ENCODE data around the gene NTHL1. TPM values are rescaled to one million over a fixed set of nuclear protein-coding genes. Genes with fewer than 3 reads are reported as not detected.

Gene NTHL1
- total and polyA plus RNA-seq, 9 of the 15 experiments (the other 6 are each of a cell fraction or from before 2014, with no cell fraction given) = 1.1 to 58.8 (median 17.6) TPM

DNA sequence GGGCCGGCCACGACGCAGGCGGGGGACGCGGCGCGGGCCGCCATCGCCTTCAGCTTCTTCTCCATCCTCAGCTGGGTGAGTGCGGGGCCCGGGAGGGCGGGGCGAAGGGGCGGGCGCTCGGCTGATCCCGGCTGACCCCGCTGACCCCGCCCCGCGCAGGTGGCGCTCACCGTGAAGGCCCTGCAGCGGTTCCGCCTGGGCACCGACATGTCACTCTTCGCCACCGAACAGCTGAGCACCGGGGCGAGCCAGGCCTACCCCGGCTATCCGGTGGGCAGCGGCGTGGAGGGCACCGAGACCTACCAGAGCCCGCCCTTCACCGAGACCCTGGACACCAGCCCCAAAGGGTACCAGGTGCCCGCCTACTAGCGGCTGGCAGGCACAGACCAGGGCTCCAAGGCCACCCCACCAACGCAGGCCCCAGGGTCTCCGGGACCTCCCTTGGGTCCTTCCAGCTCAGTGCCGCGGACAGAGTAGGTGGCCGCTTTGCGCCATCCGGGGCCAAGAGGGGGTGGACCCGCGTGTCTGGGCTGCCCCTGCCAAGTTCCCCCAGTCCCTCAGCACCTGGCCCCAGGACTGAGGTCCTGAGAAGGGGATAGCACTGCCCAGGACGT is 54.8 kb downstream of the NTHL1 start (continued):
- TF ChIP-seq, protein P1, sequence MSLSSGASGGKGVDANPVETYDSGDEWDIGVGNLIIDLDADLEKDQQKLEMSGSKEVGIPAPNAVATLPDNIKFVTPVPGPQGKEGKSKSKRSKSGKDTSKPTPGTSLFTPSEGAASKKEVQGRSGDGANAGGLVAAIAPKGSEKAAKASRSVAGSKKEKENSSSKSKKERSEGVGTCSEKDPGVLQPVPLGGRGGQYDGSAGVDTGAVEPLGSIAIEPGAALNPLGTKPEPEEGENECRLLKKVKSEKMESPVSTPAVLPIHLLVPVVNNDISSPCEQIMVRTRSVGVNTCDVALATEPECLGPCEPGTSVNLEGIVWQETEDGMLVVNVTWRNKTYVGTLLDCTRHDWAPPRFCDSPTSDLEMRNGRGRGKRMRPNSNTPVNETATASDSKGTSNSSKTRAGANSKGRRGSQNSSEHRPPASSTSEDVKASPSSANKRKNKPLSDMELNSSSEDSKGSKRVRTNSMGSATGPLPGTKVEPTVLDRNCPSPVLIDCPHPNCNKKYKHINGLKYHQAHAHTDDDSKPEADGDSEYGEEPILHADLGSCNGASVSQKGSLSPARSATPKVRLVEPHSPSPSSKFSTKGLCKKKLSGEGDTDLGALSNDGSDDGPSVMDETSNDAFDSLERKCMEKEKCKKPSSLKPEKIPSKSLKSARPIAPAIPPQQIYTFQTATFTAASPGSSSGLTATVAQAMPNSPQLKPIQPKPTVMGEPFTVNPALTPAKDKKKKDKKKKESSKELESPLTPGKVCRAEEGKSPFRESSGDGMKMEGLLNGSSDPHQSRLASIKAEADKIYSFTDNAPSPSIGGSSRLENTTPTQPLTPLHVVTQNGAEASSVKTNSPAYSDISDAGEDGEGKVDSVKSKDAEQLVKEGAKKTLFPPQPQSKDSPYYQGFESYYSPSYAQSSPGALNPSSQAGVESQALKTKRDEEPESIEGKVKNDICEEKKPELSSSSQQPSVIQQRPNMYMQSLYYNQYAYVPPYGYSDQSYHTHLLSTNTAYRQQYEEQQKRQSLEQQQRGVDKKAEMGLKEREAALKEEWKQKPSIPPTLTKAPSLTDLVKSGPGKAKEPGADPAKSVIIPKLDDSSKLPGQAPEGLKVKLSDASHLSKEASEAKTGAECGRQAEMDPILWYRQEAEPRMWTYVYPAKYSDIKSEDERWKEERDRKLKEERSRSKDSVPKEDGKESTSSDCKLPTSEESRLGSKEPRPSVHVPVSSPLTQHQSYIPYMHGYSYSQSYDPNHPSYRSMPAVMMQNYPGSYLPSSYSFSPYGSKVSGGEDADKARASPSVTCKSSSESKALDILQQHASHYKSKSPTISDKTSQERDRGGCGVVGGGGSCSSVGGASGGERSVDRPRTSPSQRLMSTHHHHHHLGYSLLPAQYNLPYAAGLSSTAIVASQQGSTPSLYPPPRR (CRISPR knock-in tag; IDR thresholded peaks at IDR 0.05; ENCODE audit: borderline replicate concordance) = no peak
- TF ChIP-seq KDM1A (IDR thresholded peaks at IDR 0.05) = no peak
- TF ChIP-seq, protein P2, sequence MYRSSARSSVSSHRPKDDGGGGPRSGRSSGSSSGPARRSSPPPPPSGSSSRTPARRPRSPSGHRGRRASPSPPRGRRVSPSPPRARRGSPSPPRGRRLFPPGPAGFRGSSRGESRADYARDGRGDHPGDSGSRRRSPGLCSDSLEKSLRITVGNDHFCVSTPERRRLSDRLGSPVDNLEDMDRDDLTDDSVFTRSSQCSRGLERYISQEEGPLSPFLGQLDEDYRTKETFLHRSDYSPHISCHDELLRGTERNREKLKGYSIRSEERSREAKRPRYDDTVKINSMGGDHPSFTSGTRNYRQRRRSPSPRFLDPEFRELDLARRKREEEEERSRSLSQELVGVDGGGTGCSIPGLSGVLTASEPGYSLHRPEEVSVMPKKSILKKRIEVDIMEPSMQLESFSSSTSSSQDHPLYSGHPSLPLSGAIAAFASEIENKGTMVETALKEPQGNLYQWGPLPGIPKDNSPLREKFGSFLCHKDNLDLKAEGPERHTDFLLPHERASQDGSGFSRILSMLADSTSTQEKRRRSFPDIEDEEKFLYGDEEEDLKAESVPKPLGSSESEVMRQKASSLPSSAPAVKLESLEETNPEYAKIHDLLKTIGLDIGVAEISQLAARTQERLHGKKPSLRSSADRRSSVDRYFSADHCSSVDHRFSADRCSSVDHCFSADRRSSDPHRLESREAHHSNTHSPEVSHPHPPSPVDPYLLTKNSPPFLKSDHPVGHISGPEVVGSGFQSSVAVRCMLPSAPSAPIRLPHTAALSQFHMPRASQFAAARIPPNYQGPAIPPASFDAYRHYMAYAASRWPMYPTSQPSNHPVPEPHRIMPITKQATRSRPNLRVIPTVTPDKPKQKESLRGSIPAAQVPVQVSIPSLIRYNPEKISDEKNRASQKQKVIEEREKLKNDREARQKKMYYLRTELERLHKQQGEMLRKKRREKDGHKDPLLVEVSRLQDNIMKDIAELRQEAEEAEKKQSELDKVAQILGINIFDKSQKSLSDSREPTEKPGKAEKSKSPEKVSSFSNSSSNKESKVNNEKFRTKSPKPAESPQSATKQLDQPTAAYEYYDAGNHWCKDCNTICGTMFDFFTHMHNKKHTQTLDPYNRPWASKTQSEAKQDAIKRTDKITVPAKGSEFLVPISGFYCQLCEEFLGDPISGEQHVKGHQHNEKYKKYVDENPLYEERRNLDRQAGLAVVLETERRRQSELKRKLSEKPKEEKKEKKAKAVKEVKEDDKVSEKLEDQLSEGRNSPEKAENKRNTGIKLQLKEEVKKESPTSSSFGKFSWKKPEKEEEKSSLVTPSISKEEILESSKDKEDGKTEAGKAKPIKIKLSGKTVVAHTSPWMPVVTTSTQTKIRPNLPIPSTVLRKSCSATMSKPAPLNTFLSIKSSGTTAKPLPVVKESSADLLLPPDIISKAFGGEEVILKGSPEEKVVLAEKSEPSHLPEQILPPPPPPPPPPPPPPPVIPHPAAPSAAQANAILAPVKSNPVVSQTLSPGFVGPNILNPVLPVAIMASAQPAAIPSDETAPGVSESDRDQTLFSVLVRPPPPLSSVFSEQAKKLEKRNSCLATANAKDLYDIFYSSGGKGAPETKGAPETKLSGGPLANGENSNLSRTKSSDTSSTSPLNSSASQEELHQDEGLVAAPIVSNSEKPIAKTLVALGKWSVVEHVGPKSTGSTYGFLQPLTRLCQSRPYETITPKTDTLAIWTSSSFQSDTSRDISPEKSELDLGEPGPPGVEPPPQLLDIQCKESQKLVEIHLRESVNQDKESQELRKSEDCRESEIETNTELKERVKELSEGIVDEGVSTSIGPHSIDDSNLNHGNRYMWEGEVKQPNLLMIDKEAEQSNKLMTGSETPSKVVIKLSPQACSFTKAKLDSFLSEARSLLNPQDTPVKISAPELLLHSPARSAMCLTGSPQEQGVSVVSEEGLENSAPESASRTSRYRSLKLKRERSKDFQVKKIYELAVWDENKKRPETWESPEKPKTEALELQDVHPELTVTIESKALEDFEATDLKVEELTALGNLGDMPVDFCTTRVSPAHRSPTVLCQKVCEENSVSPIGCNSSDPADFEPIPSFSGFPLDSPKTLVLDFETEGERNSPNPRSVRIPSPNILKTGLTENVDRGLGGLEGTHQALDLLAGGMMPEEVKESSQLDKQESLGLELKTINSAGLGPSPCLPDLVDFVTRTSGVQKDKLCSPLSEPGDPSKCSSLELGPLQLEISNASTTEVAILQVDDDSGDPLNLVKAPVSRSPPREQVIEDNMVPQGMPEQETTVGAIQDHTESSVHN (IDR thresholded peaks at IDR 0.05; ENCODE audit: borderline replicate concordance in 1 of 2, low read depth in 1 of 2) = no peak
- no peak for TF ChIP-seq ZNF77 (CRISPR knock-in tag; IDR thresholded peaks at IDR 0.05)
- TF ChIP-seq ZNF644 (tag; IDR thresholded peaks at IDR 0.05; ENCODE audit: low read depth) = no peak
- TF ChIP-seq KAT8 (IDR thresholded peaks at IDR 0.05; ENCODE audit: low read depth) = no peak
- TF ChIP-seq HSF4 (CRISPR knock-in tag; IDR thresholded peaks at IDR 0.05; ENCODE audit: borderline replicate concordance) = no peak
- 0 out of 2 replicates have a peak, but pooled peaks have one; percentile 8 for TF ChIP-seq ZBTB7A (IDR thresholded peaks at IDR 0.05; ENCODE audit: borderline replicate concordance, control insufficient read depth, low read depth, low read length)
- no peak for TF ChIP-seq CBX3 (IDR thresholded peaks at IDR 0.05; ENCODE audit: borderline replicate concordance in 1 of 2, low read length in 2 of 2)
- no peak for TF ChIP-seq STAG1 (CRISPR knock-in tag; IDR thresholded peaks at IDR 0.05; ENCODE audit: borderline replicate concordance)
- no peak for TF ChIP-seq GABPA (tag; conservative IDR thresholded peaks at IDR 0.05; ENCODE audit: low read depth)
- TF ChIP-seq ZNF583 (CRISPR knock-in tag; IDR thresholded peaks at IDR 0.05) = no peak
- no peak for TF ChIP-seq C11orf30 (IDR thresholded peaks at IDR 0.05; ENCODE audit: low read depth)
- no peak for TF ChIP-seq SAP30 (IDR thresholded peaks at IDR 0.05; ENCODE audit: borderline replicate concordance, insufficient read depth, low read depth, low read length, poor library complexity, severe bottlenecking)
- TF ChIP-seq NFIC (IDR thresholded peaks at IDR 0.05) = no peak

Measured in K562 (cell line).